GM12873 (cell line): ENCODE measurements around the gene UXT.

ENCODE experiments used
- TF ChIP-seq, protein P1 (sequence below): IDR thresholded peaks from 2 replicates; pipeline ENCODE4 v1.5.1; 2012; ENCODE audit warnings: low read depth, mild to moderate bottlenecking, moderate library complexity, low read length, control low read depth; ENCODE audit not compliant: insufficient read depth; ENCODE audit errors: missing control alignments

Gene UXT, protein sequence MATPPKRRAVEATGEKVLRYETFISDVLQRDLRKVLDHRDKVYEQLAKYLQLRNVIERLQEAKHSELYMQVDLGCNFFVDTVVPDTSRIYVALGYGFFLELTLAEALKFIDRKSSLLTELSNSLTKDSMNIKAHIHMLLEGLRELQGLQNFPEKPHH

DNA sequence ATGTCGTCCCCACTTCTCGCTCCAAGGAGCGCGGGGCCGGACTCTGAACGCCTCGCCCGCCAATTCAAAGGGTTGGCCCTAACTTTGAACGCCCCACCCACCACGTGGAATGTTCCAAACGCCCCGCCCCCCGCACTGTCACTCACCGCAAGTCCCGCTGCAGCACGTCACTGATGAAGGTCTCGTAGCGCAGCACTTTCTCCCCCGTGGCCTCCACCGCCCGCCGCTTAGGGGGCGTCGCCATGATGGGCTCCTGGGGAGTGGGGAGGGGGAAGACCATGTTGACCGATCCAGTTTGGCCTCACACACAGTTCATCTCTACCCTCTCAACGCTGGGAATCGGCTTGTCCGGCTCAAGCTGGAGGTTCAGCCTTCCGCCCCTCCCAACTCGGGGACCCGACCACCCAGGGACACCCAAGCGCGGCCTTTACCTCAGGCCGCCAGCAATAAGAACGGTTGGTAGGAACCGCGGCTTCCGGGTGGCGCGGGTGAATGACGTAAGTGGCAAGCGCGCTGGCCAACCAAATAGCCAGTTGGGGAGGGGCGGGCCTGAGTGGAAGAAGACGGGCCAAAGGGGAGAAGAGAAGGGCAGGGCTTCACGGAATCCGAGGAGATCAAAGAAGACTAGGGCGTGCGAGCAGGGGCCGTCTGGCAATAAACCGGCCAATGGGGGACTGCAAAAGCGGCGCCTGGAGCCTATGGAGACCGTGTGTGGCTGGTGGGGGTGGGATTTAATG is at the start of gene UXT:
TSS of gene UXT (minus strand) at position 497 of the 737 bp plus-strand sequence. CDS start at position 244, 253 bp downstream.
- TF ChIP-seq, protein P1, sequence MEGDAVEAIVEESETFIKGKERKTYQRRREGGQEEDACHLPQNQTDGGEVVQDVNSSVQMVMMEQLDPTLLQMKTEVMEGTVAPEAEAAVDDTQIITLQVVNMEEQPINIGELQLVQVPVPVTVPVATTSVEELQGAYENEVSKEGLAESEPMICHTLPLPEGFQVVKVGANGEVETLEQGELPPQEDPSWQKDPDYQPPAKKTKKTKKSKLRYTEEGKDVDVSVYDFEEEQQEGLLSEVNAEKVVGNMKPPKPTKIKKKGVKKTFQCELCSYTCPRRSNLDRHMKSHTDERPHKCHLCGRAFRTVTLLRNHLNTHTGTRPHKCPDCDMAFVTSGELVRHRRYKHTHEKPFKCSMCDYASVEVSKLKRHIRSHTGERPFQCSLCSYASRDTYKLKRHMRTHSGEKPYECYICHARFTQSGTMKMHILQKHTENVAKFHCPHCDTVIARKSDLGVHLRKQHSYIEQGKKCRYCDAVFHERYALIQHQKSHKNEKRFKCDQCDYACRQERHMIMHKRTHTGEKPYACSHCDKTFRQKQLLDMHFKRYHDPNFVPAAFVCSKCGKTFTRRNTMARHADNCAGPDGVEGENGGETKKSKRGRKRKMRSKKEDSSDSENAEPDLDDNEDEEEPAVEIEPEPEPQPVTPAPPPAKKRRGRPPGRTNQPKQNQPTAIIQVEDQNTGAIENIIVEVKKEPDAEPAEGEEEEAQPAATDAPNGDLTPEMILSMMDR = no peak

DNA sequence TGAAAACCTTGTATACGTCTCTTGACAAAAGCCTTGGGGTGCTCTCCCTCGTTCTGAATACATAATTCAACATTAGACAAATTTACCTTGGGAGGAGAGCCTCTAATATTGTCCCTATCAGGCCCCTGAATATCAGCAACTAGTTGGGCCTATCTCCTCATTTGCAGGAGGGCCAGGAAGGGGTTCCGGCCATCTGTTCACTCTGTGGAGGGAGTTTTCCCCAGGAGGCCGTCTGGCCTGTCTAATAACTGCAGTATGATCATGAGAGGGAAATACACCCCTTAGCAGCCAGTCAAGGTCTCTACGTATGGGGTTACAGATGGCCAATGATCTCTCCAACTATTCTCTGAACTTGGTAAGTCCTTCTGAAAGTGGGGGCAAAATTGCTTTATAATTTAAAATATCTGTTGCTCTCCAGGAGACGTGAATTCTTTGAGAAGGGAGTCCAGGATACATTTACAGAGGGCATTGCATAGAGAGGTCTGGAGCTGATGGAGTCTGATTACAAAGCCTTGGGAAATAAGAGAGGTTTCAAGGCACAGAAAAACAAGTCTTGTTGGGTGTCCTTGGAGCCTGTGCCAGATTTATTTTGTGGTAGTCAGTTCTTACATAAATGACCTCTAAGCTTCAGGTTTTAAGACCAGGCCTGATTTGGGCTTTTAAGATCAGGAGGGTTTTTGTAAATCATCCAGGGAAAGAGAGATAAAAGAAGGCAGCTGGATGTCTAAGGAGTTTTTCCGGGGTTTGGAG is 48.2 kb upstream of the UXT start:
- TF ChIP-seq, protein P1 = no peak

DNA sequence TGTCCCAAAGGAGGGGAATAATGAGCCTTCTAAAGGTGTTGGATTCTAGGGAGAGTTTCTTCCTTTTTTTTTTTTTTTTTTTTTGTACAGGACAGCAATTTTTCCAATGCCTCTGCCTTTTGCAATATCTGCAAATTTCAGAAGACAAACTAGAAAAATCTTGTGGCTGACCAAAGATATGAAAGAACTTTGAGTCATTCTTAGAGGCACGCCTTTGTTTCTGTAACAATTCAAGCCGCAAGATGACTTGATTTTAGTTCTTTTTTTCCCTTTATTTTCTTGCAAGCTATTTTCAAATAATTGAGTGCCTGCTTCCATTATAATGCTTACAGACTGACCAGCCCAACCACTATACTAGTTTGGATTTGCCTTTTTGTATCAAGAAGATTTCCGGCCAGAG is 47.6 kb upstream of the UXT start:
- TF ChIP-seq, protein P1 = no peak

DNA sequence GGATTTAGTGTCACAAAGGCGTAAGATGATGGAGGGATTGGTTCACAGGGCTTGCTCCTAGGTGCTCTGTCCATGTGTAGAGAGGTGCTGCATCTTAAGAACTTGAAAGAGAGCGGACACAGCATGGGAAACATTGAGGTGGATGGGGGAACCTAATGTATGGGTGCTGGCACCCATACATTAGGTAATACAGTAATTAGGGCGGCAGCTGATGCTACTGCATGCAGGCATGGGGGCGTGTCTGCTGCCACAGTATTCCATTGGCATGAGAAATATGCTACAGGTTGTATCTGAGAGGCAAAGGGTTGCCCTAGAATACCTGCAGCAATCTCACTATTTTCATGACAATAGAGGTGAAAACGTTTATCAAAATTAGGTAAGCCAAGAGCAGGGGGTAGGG is 45.8 kb upstream of the UXT start:
- TF ChIP-seq, protein P1 = no peak

DNA sequence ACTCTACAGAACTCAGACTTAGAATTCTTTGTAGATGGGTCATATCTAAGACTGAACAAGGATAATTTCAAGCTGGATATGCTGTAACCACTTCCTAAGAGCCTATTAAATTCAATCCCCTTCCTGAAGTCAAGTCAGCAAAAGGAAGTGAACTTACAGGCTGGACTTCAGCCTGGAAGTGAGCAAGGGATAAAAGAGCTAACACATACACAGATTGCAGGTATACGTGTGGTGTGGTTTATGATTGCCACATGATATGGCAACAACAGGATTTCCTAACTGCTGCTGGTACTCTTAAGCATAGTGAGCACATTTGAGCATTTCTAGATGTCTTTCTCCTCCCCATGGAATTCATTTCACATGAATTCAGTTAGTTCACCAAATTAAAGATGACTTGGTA is 38.2 kb upstream of the UXT start:
- TF ChIP-seq, protein P1 = no peak

DNA sequence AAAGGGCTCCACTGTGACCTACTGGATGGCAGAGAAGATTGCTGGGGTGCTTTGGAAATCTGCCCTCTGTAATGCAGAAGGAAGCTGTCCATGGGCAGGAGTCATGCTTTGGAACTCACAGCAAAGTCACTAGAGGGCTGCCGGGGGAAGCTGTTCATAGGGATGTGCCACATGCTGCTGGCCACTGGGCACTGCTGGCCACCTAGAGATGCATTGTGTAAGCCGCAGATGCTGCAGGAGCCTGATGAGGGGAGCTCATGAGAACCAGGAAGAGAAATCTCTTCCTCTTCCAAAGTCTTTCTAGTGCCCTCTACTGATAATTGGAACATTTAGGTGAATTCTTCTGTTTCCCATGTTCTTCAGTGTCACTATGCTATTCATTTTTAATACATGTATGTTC is 31.2 kb upstream of the UXT start:
- TF ChIP-seq, protein P1 = no peak

DNA sequence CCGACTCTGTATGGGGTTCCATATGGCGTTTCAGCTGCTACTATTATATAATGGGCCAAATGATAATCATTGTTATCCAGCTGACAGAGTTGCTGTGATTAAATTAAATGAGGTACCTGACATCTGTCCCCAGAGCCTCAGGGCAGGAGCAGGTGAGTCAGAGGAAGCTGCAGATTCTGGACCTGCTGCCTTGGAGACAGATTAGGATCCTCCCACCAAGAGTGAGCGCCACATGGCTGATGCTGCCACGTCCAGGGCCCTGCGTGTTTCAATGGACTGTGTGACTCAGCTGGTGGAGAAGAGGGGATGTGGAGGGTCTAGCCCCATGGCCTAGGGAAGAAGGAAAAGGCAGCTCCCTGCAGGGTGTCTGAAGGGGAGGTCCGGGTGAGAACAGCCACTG is 28.3 kb upstream of the UXT start:
- TF ChIP-seq, protein P1 = no peak
